ENCODE results near the gene AACS.

GRCh38 chr12:125018356-125018755, 46.9 kb upstream of the AACS start:
- no peak for TF ChIP-seq POLR2A (IDR thresholded peaks at IDR 0.05)
- TF ChIP-seq, protein P1, sequence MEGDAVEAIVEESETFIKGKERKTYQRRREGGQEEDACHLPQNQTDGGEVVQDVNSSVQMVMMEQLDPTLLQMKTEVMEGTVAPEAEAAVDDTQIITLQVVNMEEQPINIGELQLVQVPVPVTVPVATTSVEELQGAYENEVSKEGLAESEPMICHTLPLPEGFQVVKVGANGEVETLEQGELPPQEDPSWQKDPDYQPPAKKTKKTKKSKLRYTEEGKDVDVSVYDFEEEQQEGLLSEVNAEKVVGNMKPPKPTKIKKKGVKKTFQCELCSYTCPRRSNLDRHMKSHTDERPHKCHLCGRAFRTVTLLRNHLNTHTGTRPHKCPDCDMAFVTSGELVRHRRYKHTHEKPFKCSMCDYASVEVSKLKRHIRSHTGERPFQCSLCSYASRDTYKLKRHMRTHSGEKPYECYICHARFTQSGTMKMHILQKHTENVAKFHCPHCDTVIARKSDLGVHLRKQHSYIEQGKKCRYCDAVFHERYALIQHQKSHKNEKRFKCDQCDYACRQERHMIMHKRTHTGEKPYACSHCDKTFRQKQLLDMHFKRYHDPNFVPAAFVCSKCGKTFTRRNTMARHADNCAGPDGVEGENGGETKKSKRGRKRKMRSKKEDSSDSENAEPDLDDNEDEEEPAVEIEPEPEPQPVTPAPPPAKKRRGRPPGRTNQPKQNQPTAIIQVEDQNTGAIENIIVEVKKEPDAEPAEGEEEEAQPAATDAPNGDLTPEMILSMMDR (IDR thresholded peaks at IDR 0.05) = no peak

Data from body of pancreas (tissue), 4 donors.